Adipose tissue (tissue), 3 donors: ENCODE results near the gene FAM181B. TPM values are rescaled to one million over a fixed set of nuclear protein-coding genes. Genes with fewer than 3 reads are reported as not detected.

Experiments used
- H3K27ac ChIP-seq: one replicate; pipeline ENCODE4 v1.5.1; 2013; ENCODE audit warnings: low read depth, low read length
- WGBS, 3 donors: extraction: QIAGEN DNeasy Blood & Tissue Kit; methylation state at CpG; one replicate each; pipeline ENCODE4 v1.1.7; 2013; 5-methylcytosine and 5-hydroxymethylcytosine counted together
- polyA plus RNA-seq, 3 donors: library from polyadenylated mRNA; stranded (reverse); fragments of 200-250 nt; gene quantifications; one replicate each; pipeline ENCODE4 v1.2.3, GENCODE V29; 2013
- donor health status: healthy with polysubstance abuse.
- donor health status: Bipolar disorder and iron deficiency.
- donor health status: healthy.

Gene FAM181B, protein sequence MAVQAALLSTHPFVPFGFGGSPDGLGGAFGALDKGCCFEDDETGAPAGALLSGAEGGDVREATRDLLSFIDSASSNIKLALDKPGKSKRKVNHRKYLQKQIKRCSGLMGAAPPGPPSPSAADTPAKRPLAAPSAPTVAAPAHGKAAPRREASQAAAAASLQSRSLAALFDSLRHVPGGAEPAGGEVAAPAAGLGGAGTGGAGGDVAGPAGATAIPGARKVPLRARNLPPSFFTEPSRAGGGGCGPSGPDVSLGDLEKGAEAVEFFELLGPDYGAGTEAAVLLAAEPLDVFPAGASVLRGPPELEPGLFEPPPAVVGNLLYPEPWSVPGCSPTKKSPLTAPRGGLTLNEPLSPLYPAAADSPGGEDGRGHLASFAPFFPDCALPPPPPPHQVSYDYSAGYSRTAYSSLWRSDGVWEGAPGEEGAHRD
- polyA plus RNA-seq, result under 1 TPM; 0.11 to 0.48 (median 0.16) TPM

GRCh38 chr11:82733444-82734119, at the start of gene FAM181B:
Gene FAM181B (minus strand): TSS chr11:82733864. CDS start chr11:82733729, 135 bp downstream.
- WGBS, 3 donors, result 1% methylated on average over 67 of the region's 67 CpGs
- H3K27ac ChIP-seq, result no peak within 1 kb of the TSS

DNA sequence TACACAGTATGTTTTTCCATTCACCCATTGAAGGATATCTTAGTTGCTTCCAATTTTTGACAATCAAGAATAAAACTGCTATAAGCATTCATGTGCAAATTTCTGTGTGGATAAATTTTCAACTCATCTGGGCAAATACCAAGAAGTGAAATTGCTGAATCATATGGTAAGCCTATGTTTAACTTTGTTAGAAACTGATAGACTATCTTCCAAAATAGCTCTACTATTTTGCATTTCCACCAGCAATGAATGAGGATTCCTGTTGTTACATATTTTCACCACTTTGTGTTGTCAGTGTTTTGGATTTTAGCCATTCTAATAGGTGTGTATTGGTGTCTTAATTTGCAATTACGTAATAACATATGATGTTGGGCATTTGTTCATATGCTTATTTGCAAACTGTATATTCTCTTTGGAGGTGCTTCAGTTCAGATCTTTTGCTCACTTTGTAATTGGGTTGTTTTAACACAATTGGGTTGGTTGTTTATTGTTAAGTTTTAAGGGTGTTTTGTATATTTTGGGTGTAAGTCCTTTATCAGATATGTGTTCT, 49.2 kb upstream of the FAM181B start:
- 82 to 93% (median 85%) methylated on average over 1 of the region's 1 CpG for WGBS, 3 donors

GRCh38 chr11:82778776-82779175, 45.1 kb upstream of the FAM181B start:
- H3K27ac ChIP-seq, result no peak overlapping the region
- WGBS, 3 donors, result 52 to 96% (median 85%) methylated on average over 1 of the region's 1 CpG

More for the DNA sequence above, 49.2 kb upstream of the FAM181B start:
- H3K27ac ChIP-seq, result no peak overlapping the region

DNA sequence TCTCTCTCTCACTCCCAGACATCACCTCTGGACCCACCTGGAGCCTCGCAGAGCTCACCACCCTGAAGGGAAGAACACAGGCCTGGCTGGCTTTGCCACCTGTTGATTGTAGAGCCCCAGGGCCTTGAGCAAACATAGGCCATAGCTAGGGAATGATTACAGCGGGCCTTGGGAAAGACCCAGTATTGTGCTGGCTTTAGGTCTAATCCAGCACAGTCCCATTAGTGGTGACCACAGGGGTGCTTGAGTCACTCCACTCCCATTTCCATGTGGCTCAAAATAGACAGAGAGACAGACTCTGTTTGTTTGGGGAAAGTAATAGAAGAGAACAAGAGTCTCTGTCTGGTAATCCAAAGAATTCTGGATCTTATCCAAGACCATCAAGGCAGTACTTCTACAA, 42.7 kb upstream of the FAM181B start:
- no peak overlapping the region for H3K27ac ChIP-seq
- 78 to 91% (median 90%) methylated on average over 2 of the region's 2 CpGs for WGBS, 3 donors

- 35 to 55% (median 49%) methylated on average over 3 of the region's 3 CpGs for WGBS, 3 donors
- H3K27ac ChIP-seq, result no peak overlapping the region
Observed at GRCh38 chr11:82775736-82776346, 42.2 kb upstream of the FAM181B start.

- H3K27ac ChIP-seq, result no peak overlapping the region
- 68 to 81% (median 74%) methylated on average over 1 of the region's 1 CpG for WGBS, 3 donors
Observed at GRCh38 chr11:82775218-82775617, 41.6 kb upstream of the FAM181B start.

- H3K27ac ChIP-seq, result no peak overlapping the region
- 84 to 91% (median 86%) methylated on average over 4 of the region's 4 CpGs for WGBS, 3 donors
Observed at GRCh38 chr11:82771781-82772180, 38.1 kb upstream of the FAM181B start.

DNA sequence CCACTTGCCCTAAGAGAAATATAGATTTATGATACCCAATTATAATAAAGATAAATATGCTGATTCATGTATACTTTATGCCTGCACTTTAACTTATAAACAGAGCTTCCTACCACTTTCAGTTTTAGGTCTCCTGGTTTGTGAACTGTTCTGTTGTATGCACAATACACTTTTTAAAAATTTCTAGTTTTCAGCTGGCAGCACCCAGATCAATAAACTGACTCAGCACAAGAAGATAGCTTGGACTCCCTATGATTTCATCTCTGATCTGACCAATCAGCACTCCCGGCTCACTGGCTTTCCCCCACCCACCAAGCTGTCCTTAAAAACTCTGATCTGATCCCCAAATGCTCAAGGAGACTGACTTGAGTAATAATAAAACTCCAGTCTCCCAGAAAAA, 33.5 kb upstream of the FAM181B start:
- H3K27ac ChIP-seq, result no peak overlapping the region
- 36 to 72% (median 67%) methylated on average over 1 of the region's 1 CpG for WGBS, 3 donors

- 69 to 73% (median 72%) methylated on average over 11 of the region's 11 CpGs for WGBS, 3 donors
Observed at GRCh38 chr11:82765466-82766034, 31.9 kb upstream of the FAM181B start.

GRCh38 chr11:82763167-82763566, 29.5 kb upstream of the FAM181B start:
- H3K27ac ChIP-seq, result no peak overlapping the region
- 39 to 72% (median 72%) methylated on average over 1 of the region's 1 CpG for WGBS, 3 donors

More at GRCh38 chr11:82765466-82766034, 31.9 kb upstream of the FAM181B start:
- H3K27ac ChIP-seq, result no peak overlapping the region

GRCh38 chr11:82759649-82760048, 26.0 kb upstream of the FAM181B start:
- no peak overlapping the region for H3K27ac ChIP-seq

GRCh38 chr11:82757660-82758357, 24.1 kb upstream of the FAM181B start:
- 52 to 58% (median 53%) methylated on average over 3 of the region's 3 CpGs for WGBS, 3 donors
- H3K27ac ChIP-seq, result no peak overlapping the region

More at GRCh38 chr11:82759649-82760048, 26.0 kb upstream of the FAM181B start:
- WGBS, 3 donors, result 93 to 94% (median 94%) methylated on average over 3 of the region's 3 CpGs

GRCh38 chr11:82756765-82757639, 23.3 kb upstream of the FAM181B start:
- no peak overlapping the region for H3K27ac ChIP-seq
- 36 to 76% (median 73%) methylated on average over 8 of the region's 8 CpGs for WGBS, 3 donors

DNA sequence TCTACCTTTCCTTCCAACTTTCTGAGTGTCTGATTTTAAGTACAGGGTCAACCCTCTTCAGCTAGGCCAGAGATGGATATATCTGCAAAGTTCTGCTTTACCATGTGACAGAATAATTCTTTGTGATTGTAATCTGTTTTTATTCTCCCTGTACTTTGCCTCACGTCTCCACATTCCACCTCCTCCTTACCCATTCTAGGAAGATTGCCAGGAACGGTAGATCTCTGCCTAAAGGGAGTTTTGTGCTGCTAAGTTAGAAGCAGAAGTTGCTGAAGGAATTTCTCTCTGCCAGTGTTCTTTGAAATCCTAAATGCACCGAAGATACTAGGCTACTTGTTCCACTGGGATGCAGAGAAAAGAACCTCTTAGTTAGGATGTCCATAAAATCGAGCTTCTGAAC, 20.7 kb upstream of the FAM181B start:
- WGBS, 3 donors, result 41 to 57% (median 56%) methylated on average over 4 of the region's 4 CpGs
- no peak overlapping the region for H3K27ac ChIP-seq

DNA sequence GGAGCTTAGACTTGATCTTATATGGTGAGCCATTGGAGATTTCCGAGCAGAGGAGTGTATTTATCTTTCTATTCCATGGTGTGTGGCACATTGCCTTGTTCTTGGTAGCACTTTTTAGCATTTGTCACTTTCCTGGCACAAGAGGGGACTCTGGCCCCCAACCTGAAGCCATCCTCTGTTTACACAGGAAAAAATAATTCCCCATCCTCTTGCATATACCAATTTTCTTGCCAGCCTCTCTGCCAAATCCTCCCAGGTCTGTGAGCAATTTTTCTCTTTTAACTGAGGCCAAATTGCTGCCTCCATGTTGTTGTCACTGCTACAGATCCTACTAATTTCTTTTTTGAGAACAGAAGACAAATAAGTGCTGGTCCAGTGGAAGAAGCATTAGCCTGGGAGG, 20.3 kb upstream of the FAM181B start:
- 67 to 100% (median 86%) methylated on average over 1 of the region's 1 CpG for WGBS, 3 donors
- H3K27ac ChIP-seq, result no peak overlapping the region

GRCh38 chr11:82752801-82753200, 19.1 kb upstream of the FAM181B start:
- H3K27ac ChIP-seq, result no peak overlapping the region

GRCh38 chr11:82750643-82751139, 17.0 kb upstream of the FAM181B start:
- no peak overlapping the region for H3K27ac ChIP-seq
- WGBS, 3 donors, result 26 to 59% (median 30%) methylated on average over 9 of the region's 9 CpGs
